ENCODE measurements around the gene EFHC2. TPM values are rescaled to one million over a fixed set of nuclear protein-coding genes. Genes with fewer than 3 reads are reported as not detected.

Gene EFHC2, protein sequence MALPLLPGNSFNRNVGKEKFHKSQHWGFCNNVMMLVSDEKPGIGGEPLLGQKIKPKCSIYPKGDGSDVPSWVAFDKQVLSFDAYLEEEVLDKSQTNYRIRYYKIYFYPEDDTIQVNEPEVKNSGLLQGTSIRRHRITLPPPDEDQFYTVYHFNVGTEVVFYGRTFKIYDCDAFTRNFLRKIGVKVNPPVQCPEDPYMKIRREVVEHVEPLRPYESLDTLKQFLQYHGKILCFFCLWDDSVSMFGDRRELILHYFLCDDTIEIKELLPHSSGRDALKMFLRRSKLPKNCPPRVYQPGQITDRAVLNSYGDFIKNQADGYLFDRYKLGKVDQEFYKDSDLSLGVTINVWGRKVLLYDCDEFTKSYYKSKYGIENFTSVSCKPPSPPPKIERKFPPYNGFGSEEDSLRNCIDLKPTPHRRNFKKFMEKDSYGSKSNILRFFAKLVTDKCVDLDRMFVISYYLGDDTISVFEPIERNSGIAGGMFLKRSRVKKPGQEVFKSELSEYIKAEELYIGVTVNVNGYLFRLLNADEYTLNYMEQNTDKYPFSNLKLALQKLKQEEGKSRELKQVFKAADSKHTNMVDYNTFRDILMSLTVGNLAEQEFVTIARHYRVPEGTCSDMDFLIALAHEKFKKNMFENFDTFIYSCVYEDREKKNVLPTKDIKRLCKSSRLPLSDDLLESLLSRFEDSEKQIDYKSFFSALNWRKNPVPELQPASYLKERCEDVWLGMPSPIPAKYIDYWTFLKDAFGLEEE
- polyA plus RNA-seq (ENCODE audit: low read depth in 6 of 6), result under 1 TPM in 3 of 6 donors, not detected in 3; 0.13 to 0.55 (median 0.20) TPM

DNA sequence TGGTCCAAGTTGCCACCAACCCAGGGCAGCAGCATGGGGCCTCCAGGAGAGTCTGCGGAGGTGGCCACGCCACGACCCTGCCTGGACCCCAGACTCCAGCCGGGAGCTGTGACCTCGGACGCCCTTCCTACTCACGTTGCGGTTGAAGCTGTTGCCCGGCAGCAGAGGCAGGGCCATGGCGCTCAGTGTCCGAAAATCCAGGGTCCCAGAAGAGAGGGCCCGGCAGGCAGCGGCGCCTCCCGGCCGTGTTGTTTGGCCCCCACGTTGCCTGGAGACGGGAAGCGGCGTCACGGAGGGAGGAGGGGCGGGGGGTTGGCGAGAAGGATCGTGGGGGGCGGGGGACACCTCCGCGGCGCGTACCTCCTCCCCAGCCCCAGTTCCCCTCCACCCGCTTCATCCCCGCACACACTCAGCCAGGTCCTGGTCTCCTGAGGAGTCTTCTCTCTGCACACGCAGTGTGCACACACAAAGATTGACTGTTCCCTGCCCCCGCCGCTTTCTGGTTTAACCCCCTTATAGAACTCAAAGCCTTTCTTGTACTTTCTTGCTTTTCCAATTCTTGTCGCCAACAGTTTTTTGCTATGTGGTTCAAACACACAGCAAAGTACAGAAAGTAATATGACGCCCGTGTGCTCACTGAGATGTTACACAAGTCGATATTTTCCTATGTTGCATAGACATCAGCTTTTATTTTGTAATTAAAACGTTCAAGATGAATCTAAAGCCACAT is at the start of gene EFHC2:
Gene EFHC2 (minus strand): TSS at position 261 of the 730 bp plus-strand sequence. CDS start 84 bp downstream, at position 177.
- peaks cover 0 to 7% of the 10 kb centered on the region in 2 donors for H3K36me3 Mint-ChIP-seq
- H3K27ac Mint-ChIP-seq, result peak within 1 kb of the TSS; percentile 86 to 98 (median 93)
- peaks cover 0 to 27% (median 0%) of the 10 kb centered on the region in 3 donors for H3K27me3 Mint-ChIP-seq
- DNase-seq (peak; percentile 49), ATAC-seq (ENCODE audit: low read depth in 2 of 2) (peak; percentile 71 to 72)
- peaks cover 12 to 20% (median 15%) of the 10 kb centered on the region in 3 donors for H3K4me1 Mint-ChIP-seq
- H3K9me3 Mint-ChIP-seq, result no peaks in the 10 kb centered on the region
- H3K4me3 Mint-ChIP-seq, result peak within 1 kb of the TSS; percentile 88 to 96 (median 92)

DNA sequence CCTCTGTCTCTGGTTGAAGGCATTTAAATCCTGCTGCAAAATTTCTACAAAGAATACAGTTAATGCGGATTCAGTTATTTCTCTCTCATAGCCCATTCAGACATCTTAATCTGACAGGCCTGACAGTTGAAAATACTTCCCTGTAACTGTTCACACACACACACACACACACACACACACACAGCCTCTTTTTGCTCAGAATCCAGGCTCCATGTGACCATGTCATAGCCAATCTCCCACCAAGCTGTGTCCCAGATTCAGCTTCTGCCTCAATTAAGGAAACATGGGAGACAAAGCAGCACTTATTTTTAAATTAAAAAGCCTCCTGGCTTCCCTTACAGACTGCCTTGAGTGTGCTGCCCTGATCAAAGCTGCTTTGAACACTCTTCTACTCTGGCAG is 49.3 kb upstream of the EFHC2 start:
- no peaks in the 10 kb centered on the region for H3K36me3 Mint-ChIP-seq

DNA sequence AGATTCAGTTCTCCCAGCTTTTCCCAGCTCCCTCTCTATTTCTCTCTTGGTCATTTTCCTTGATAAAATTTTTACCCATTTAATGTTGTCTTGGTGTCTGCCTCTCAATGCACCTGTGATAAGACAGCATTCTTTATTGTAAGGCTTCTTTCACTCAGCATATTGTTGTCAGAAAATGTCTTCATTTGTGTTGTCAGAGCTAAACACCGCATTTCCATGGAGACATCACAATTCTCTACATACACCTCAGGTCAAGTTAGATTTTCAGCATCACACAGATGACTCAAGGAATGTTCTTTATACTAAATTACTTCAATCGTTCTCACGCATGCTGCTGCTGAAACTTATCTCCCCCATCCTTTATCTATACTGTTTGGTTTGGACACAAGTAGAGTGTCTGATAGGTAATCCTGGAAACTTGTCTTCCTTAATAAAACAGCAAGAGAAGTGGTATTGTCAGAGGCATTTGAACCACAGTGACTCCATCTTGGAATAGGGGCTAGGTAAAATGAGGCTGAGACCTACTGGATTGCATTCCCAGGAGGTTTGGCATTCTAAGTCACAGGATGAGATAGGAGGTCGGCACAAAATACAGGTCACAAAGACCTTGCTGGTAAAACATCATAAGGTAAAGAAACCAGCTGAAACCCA is 41.3 kb upstream of the EFHC2 start:
- H3K36me3 Mint-ChIP-seq, result no peaks in the 10 kb centered on the region
- H3K9me3 Mint-ChIP-seq, result peaks cover 0 to 5% (median 0%) of the 10 kb centered on the region in 7 donors
- no peak overlapping the region for H3K4me3 Mint-ChIP-seq
- no peak for ATAC-seq (ENCODE audit: low read depth in 2 of 2)
- no peak overlapping the region for H3K27ac Mint-ChIP-seq
- peaks cover 0 to 11% (median 0%) of the 10 kb centered on the region in 3 donors for H3K27me3 Mint-ChIP-seq
- H3K4me1 Mint-ChIP-seq, result no peaks in the 10 kb centered on the region
- no peak for DNase-seq

More for the DNA sequence above, 49.3 kb upstream of the EFHC2 start:
- ATAC-seq (ENCODE audit: low read depth in 2 of 2) (no peak), DNase-seq (no peak)
- H3K27me3 Mint-ChIP-seq, result no peaks in the 10 kb centered on the region
- peaks cover 0 to 12% (median 5%) of the 10 kb centered on the region in 7 donors for H3K9me3 Mint-ChIP-seq
- no peak overlapping the region for H3K27ac Mint-ChIP-seq
- no peaks in the 10 kb centered on the region for H3K4me1 Mint-ChIP-seq
- H3K4me3 Mint-ChIP-seq, result no peak overlapping the region

GRCh38 chrX:44382871-44383270 is 39.4 kb upstream of the EFHC2 start:
- Mint-ChIP-seq H3K27ac (no peak overlapping the region), H3K4me3 (no peak overlapping the region), H3K9me3 (peaks cover 0 to 2% (median 0%) of the 10 kb centered on the region in 7 donors), H3K27me3 (peaks cover 0 to 11% (median 0%) of the 10 kb centered on the region in 3 donors), H3K4me1 (no peaks in the 10 kb centered on the region), H3K36me3 (no peaks in the 10 kb centered on the region)
- DNase-seq, result no peak
- no peak for ATAC-seq (ENCODE audit: low read depth in 2 of 2)

DNA sequence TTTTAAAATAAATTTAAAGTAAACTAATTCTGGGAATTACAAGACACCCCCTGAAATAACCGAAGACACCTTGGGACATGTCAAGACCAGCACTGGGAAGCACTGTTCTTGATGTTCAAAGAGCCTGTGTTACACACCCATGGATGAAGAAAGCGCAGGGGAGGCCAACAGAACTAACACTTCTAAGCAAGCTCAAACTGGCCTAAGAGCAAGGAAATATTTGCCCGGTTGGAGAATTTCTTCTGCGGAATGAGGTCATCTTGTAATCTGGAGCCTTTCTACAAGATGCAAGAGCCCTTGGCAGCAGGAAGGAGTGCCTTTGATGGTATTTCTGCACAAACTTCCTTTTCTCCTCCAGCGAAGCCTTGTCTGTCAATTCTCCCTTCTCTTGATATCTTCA is 9.3 kb upstream of the EFHC2 start:
- Mint-ChIP-seq H3K4me1 (peaks cover 0 to 2% (median 0%) of the 10 kb centered on the region in 3 donors), H3K4me3 (no peak overlapping the region), H3K27me3 (peaks cover 0 to 16% (median 0%) of the 10 kb centered on the region in 3 donors), H3K9me3 (no peaks in the 10 kb centered on the region), H3K36me3 (peaks cover 0 to 4% of the 10 kb centered on the region in 2 donors), H3K27ac (no peak overlapping the region)
- no peak for ATAC-seq (ENCODE audit: low read depth in 2 of 2)
- DNase-seq, result no peak

DNA sequence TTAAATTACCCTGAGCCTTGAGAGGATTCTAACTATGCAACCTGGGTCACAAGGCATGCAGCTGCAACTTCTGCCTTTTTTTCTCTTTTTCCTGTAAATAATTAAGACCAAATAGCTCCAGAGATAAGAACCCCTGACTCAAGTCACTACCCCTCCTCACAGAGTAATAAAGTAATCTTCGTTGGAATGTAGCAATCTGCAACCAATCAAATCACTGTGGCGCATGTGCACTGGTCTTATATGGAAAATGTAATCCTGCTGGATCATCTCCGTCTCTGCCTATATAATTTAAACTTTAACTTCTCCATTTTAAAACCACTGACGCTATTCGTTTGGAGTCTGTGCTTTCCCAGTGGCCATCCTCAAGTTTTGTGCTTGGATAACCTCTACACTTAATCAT is 6.1 kb upstream of the EFHC2 start:
- no peak for ATAC-seq (ENCODE audit: low read depth in 2 of 2)
- Mint-ChIP-seq H3K9me3 (no peaks in the 10 kb centered on the region), H3K4me1 (peaks cover 6 to 7% (median 6%) of the 10 kb centered on the region in 3 donors), H3K27me3 (peaks cover 0 to 23% (median 0%) of the 10 kb centered on the region in 3 donors), H3K4me3 (no peak overlapping the region), H3K27ac (no peak overlapping the region), H3K36me3 (peaks cover 0 to 1% of the 10 kb centered on the region in 2 donors)
- no peak for DNase-seq

- Mint-ChIP-seq H3K36me3 (peaks cover 0 to 7% of the 10 kb centered on the region in 2 donors), H3K4me1 (peaks cover 12 to 20% (median 15%) of the 10 kb centered on the region in 3 donors), H3K9me3 (no peaks in the 10 kb centered on the region), H3K4me3 (peak overlapping the region; percentile 88 to 96 (median 92)), H3K27ac (peak overlapping the region; percentile 65 to 98 (median 93)), H3K27me3 (peaks cover 0 to 27% (median 0%) of the 10 kb centered on the region in 3 donors)
- DNase-seq (peak; percentile 8), ATAC-seq (ENCODE audit: low read depth in 2 of 2) (peak; percentile 8 to 17)
Measured at GRCh38 chrX:44344687-44345086, 1.2 kb upstream of the EFHC2 start.

DNA sequence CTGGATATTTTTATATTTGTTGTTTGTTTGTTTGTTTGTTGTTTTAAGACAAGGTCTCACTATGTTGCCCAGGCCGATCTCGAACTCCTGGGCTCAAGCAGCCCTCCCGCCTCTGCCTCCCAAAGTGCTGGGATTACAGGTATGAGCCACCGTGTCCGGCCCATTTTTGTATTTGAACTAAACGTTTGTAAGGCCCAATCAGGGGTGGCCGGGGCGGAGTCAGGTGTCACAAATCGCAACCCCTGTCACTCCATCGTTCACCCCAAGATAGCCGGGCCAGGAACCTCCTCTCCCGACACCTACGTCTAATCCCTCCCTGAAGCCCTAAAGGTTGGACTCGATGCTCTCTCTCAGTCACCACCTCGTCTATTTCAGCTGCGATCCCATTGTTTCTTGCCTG is 722 bp upstream of the EFHC2 start:
- Mint-ChIP-seq H3K4me3 (peak overlapping the region; percentile 88 to 96 (median 92)), H3K27ac (peak overlapping the region; percentile 86 to 98 (median 93)), H3K36me3 (peaks cover 0 to 7% of the 10 kb centered on the region in 2 donors), H3K9me3 (no peaks in the 10 kb centered on the region), H3K4me1 (peaks cover 12 to 20% (median 15%) of the 10 kb centered on the region in 3 donors), H3K27me3 (peaks cover 0 to 27% (median 0%) of the 10 kb centered on the region in 3 donors)
- DNase-seq (peak; percentile 47), ATAC-seq (ENCODE audit: low read depth in 2 of 2) (peak; percentile 79 to 82)

- Mint-ChIP-seq H3K27ac (peak overlapping the region in 4 of 6 donors; percentile 81 to 97 (median 86)), H3K4me3 (peak overlapping the region in 6 of 8 donors; percentile 88 to 96 (median 90)), H3K9me3 (no peaks in the 10 kb centered on the region), H3K36me3 (peaks cover 0 to 7% of the 10 kb centered on the region in 2 donors), H3K27me3 (peaks cover 0 to 27% (median 0%) of the 10 kb centered on the region in 3 donors), H3K4me1 (peaks cover 12 to 20% (median 15%) of the 10 kb centered on the region in 3 donors)
- no peak for ATAC-seq (ENCODE audit: low read depth in 2 of 2)
- no peak for DNase-seq
Measured at GRCh38 chrX:44342866-44343265, 606 bp downstream of the EFHC2 start.

- Mint-ChIP-seq H3K9me3 (no peaks in the 10 kb centered on the region), H3K27me3 (peaks cover 0 to 15% (median 0%) of the 10 kb centered on the region in 3 donors), H3K27ac (no peak overlapping the region), H3K36me3 (no peaks in the 10 kb centered on the region), H3K4me1 (peaks cover 0 to 2% (median 0%) of the 10 kb centered on the region in 3 donors), H3K4me3 (no peak overlapping the region)
- no peak for DNase-seq
- ATAC-seq (ENCODE audit: low read depth in 2 of 2), result no peak
Measured at GRCh38 chrX:44338361-44338760, 5.1 kb downstream of the EFHC2 start.

DNA sequence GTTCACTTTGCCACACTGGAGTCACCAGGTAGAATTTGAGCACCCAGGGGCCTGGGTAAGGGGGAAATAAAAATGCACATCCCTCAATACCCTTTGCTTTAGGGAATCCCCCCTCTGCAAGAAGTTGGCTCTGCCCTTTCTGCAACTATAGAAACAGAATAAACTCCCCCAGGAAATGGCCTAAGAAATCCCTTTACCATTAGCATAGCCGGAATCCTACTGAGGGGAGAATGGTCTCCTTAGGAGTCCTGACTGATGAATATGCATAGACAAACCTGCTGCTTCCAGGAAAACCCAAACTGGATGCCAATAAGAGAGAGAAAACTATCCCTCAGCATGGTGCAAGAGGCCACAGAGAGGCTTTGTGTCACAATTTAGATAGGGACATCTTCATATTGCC is 11.0 kb downstream of the EFHC2 start:
- H3K27me3 Mint-ChIP-seq, result peaks cover 0 to 22% (median 0%) of the 10 kb centered on the region in 3 donors

DNA sequence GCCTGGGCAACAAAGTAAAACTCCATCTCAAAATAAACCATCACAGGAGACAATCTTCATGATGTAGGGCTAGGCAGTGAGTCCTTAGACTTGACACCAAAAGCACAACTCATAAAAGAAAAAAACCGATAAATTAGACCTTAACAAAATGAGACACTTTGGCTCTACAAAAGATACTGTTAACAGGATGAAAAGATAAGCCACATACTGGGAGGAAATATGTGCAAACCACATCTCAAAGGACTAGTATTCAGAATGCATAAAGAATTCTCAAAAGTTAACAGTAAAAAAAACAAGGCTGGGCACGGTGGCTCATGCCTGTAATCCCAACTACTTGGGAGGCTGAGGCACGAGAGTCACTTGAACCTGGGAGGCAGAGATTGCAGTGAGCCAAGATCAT is 13.2 kb downstream of the EFHC2 start:
- no peak for ATAC-seq (ENCODE audit: low read depth in 2 of 2)
- DNase-seq, result no peak
- Mint-ChIP-seq H3K36me3 (no peaks in the 10 kb centered on the region), H3K27me3 (peaks cover 0 to 15% (median 0%) of the 10 kb centered on the region in 3 donors), H3K27ac (no peak overlapping the region), H3K9me3 (peaks cover 0 to 5% (median 0%) of the 10 kb centered on the region in 7 donors), H3K4me1 (no peaks in the 10 kb centered on the region), H3K4me3 (no peak overlapping the region)

More for the DNA sequence above, 11.0 kb downstream of the EFHC2 start:
- DNase-seq, result no peak
- H3K4me3 Mint-ChIP-seq, result no peak overlapping the region
- no peaks in the 10 kb centered on the region for H3K36me3 Mint-ChIP-seq
- peaks cover 0 to 5% (median 0%) of the 10 kb centered on the region in 7 donors for H3K9me3 Mint-ChIP-seq
- no peak for ATAC-seq (ENCODE audit: low read depth in 2 of 2)
- no peak overlapping the region for H3K27ac Mint-ChIP-seq
- H3K4me1 Mint-ChIP-seq, result no peaks in the 10 kb centered on the region

Measured in naive B cell (primary cell).